ENCODE data around the gene CFAP77. TPM values are rescaled to one million over a fixed set of nuclear protein-coding genes. Genes with fewer than 3 reads are reported as not detected.

CFAP77 gene
- polyA plus RNA-seq, 1 donor from 2014 or later = not detected

DNA sequence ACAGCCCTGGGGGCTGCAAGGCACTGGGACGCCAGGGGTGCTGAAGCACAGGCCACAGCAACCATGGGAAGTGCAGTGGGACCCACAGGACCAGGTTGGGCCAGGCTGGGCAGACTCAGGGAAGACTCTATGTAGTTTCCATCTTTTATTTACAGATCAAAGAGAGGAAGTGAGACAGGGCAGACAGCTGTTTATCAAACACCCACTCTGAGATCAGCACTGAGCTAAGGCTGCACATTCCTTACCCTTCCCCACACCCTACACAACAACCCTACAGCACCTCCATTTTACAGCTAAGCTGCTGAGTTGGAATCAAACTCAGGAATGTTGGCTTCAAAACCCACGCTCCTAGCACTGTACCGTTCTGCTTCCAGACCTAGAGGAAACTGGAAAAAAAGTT, 192.2 kb downstream of the CFAP77 start:
- Histone ChIP-seq H4K20me1 (ENCODE audit: insufficient read depth) (no peaks in the 10 kb centered on the region), H3K27ac (ENCODE audit: low read length) (no peak overlapping the region), H3K4me3 (ENCODE audit: low read length) (no peak overlapping the region), H3K9me2 (ENCODE audit: insufficient read depth, low read length) (no peaks in the 10 kb centered on the region), H3K4me2 (ENCODE audit: low read length) (no peak overlapping the region), H3K9ac (ENCODE audit: low read length) (no peak overlapping the region), H3K9me3 (ENCODE audit: low read length) (no peaks in the 10 kb centered on the region), H3K27me3 (ENCODE audit: insufficient read depth, low read depth, low read length) (no peaks in the 10 kb centered on the region), H2AFZ (ENCODE audit: low read depth, low read length) (no peak overlapping the region), H3K79me2 (replicated peaks; ENCODE audit: insufficient read depth, low read length) (no peaks in the 10 kb centered on the region), H3F3A (ENCODE audit: insufficient read depth, low read length, poor library complexity, severe bottlenecking) (no peaks in the 10 kb centered on the region), H3K36me3 (ENCODE audit: insufficient read depth, low read length) (no peaks in the 10 kb centered on the region)
- TF ChIP-seq POLR2AphosphoS5 (IDR thresholded peaks at IDR 0.05) = no peak
- TF ChIP-seq SMC3 (conservative IDR thresholded peaks at IDR 0.05; ENCODE audit: poor library complexity) = no peak
- TF ChIP-seq TAF1 (IDR thresholded peaks at IDR 0.05; ENCODE audit: low read depth) = no peak
- TF ChIP-seq, protein P1, sequence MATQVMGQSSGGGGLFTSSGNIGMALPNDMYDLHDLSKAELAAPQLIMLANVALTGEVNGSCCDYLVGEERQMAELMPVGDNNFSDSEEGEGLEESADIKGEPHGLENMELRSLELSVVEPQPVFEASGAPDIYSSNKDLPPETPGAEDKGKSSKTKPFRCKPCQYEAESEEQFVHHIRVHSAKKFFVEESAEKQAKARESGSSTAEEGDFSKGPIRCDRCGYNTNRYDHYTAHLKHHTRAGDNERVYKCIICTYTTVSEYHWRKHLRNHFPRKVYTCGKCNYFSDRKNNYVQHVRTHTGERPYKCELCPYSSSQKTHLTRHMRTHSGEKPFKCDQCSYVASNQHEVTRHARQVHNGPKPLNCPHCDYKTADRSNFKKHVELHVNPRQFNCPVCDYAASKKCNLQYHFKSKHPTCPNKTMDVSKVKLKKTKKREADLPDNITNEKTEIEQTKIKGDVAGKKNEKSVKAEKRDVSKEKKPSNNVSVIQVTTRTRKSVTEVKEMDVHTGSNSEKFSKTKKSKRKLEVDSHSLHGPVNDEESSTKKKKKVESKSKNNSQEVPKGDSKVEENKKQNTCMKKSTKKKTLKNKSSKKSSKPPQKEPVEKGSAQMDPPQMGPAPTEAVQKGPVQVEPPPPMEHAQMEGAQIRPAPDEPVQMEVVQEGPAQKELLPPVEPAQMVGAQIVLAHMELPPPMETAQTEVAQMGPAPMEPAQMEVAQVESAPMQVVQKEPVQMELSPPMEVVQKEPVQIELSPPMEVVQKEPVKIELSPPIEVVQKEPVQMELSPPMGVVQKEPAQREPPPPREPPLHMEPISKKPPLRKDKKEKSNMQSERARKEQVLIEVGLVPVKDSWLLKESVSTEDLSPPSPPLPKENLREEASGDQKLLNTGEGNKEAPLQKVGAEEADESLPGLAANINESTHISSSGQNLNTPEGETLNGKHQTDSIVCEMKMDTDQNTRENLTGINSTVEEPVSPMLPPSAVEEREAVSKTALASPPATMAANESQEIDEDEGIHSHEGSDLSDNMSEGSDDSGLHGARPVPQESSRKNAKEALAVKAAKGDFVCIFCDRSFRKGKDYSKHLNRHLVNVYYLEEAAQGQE (IDR thresholded peaks at IDR 0.05; ENCODE audit: borderline replicate concordance) = no peak
- TF ChIP-seq RAD21 (conservative IDR thresholded peaks at IDR 0.05) = no peak
- TF ChIP-seq EZH2 (IDR thresholded peaks at IDR 0.05; ENCODE audit: borderline replicate concordance, insufficient read depth, low read length, poor library complexity, severe bottlenecking) = no peak
- TF ChIP-seq CTCF (IDR thresholded peaks at IDR 0.05; ENCODE audit: poor library complexity, severe bottlenecking) = no peak
- TF ChIP-seq MXI1 (conservative IDR thresholded peaks at IDR 0.05; ENCODE audit: poor library complexity, severe bottlenecking) = no peak
- no peak for TF ChIP-seq EP300 (conservative IDR thresholded peaks at IDR 0.05; ENCODE audit: poor library complexity, severe bottlenecking)

GRCh38 chr9:132605387-132605786, 195.4 kb downstream of the CFAP77 start:
- H3K79me2 ChIP-seq (replicated peaks; ENCODE audit: insufficient read depth, low read length) = no peaks in the 10 kb centered on the region
- H2AFZ ChIP-seq (ENCODE audit: low read depth, low read length) = no peak overlapping the region
- H4K20me1 ChIP-seq (ENCODE audit: insufficient read depth) = no peaks in the 10 kb centered on the region
- H3K9ac ChIP-seq (ENCODE audit: low read length) = no peak overlapping the region
- no peaks in the 10 kb centered on the region for H3K9me2 ChIP-seq (ENCODE audit: insufficient read depth, low read length)
- H3F3A ChIP-seq (ENCODE audit: insufficient read depth, low read length, poor library complexity, severe bottlenecking) = no peaks in the 10 kb centered on the region
- H3K36me3 ChIP-seq (ENCODE audit: insufficient read depth, low read length) = no peaks in the 10 kb centered on the region
- no peaks in the 10 kb centered on the region for H3K27me3 ChIP-seq (ENCODE audit: insufficient read depth, low read depth, low read length)
- no peak for TF ChIP-seq RAD21 (conservative IDR thresholded peaks at IDR 0.05)
- TF ChIP-seq MXI1 (conservative IDR thresholded peaks at IDR 0.05; ENCODE audit: poor library complexity, severe bottlenecking) = no peak
- TF ChIP-seq, protein P1 (IDR thresholded peaks at IDR 0.05; ENCODE audit: borderline replicate concordance) = no peak
- TF ChIP-seq TAF1 (IDR thresholded peaks at IDR 0.05; ENCODE audit: low read depth) = no peak
- TF ChIP-seq EP300 (conservative IDR thresholded peaks at IDR 0.05; ENCODE audit: poor library complexity, severe bottlenecking) = no peak
- no peak for TF ChIP-seq POLR2AphosphoS5 (IDR thresholded peaks at IDR 0.05)
- no peak for TF ChIP-seq SMC3 (conservative IDR thresholded peaks at IDR 0.05; ENCODE audit: poor library complexity)
- TF ChIP-seq EZH2 (IDR thresholded peaks at IDR 0.05; ENCODE audit: borderline replicate concordance, insufficient read depth, low read length, poor library complexity, severe bottlenecking) = no peak
- TF ChIP-seq CTCF (IDR thresholded peaks at IDR 0.05; ENCODE audit: poor library complexity, severe bottlenecking) = no peak
- no peak overlapping the region for H3K4me3 ChIP-seq (ENCODE audit: low read length)
- H3K27ac ChIP-seq (ENCODE audit: low read length) = no peak overlapping the region
- no peak overlapping the region for H3K4me2 ChIP-seq (ENCODE audit: low read length)
- no peaks in the 10 kb centered on the region for H3K9me3 ChIP-seq (ENCODE audit: low read length)
